Lower lobe of right lung (tissue), 2 donors: ENCODE results near the gene GPN3. TPM values are rescaled to one million over a fixed set of nuclear protein-coding genes. Genes with fewer than 3 reads are reported as not detected.

Source experiments
- ATAC-seq, 2 donors: fragments of 200-7000 bp; cut with Tn5 transposase; one replicate each; pipeline ENCODE4 v1.9.1; 2020 to 2022; ENCODE audit warnings: mild to moderate bottlenecking in 2 of 2, moderate library complexity in 2 of 2
- DNase-seq: peaks from one replicate; pipeline ENCODE4 v3.0.0-alpha.2; 2020
- H3K27ac ChIP-seq: fragments of 200-600 bp; one replicate; pipeline ENCODE4 v1.8.0; 2022
- H3K27me3 ChIP-seq: fragments of 200-600 bp; one replicate; pipeline ENCODE4 v1.8.0; 2022; ENCODE audit warnings: low read depth
- H3K36me3 ChIP-seq: fragments of 200-600 bp; one replicate; pipeline ENCODE4 v1.8.0; 2022; ENCODE audit warnings: mild to moderate bottlenecking
- H3K4me1 ChIP-seq: fragments of 200-600 bp; one replicate; pipeline ENCODE4 v1.8.0; 2022
- H3K4me3 ChIP-seq: fragments of 200-600 bp; one replicate; pipeline ENCODE4 v1.8.0; 2022; ENCODE audit warnings: mild to moderate bottlenecking
- H3K9me3 ChIP-seq: fragments of 200-600 bp; one replicate; pipeline ENCODE4 v1.8.0; 2022
- CTCF ChIP-seq: fragments of 200-600 bp; IDR thresholded peaks from one replicate; pipeline ENCODE4 v1.8.0; 2022; ENCODE audit warnings: antibody characterized with exemption, mild to moderate bottlenecking
- intact Hi-C: fragments of 100-400 bp; cut with DNase I; formaldehyde crosslinking; loops from one replicate; pipeline ENCODE4 v1.11.0; 2022
- long read RNA-seq: library from polyadenylated mRNA; unstranded; transcript quantifications from one replicate; pipeline ENCODE4 v2.0.0, GENCODE V29; 2021
- total RNA-seq: library from RNA; stranded (reverse); fragmentation: NEBNext Ultra II Directional; extraction: Animal tissue kit (Norgen Biotek cat#: 25700); gene quantifications from one replicate; pipeline ENCODE4 v1.2.1, GENCODE V29; 2021
- donor health status: DM: no; HTN: yes; CAD: no; lungs with severe emphysema.

Gene GPN3
- total RNA-seq = 18.9 TPM
- long read RNA-seq, transcript GPN3-201 (8 exons, 1,468 nt) = major isoform, 23 of 26 reads
- long read RNA-seq, partial matches to known transcripts = 1 of 26 reads
- long read RNA-seq, other reads (novel, unspliced or antisense) = 2 of 26 reads

GRCh38 chr12:110468214-110469048 lies at the start of gene GPN3, which contains the start of gene FAM216A:
Gene GPN3 (minus strand): TSS chr12:110468257. CDS start chr12:110468203, 54 bp downstream.
Gene FAM216A (plus strand): TSS chr12:110468845. CDS start chr12:110468876, 31 bp downstream.
- peak within 1 kb of the TSS; percentile 95 for H3K4me3 ChIP-seq
- intact Hi-C loops = no loop called here
- ATAC-seq (peak; percentile 97), DNase-seq (peak; percentile 96)
- no peak for TF ChIP-seq CTCF
- H3K4me1 ChIP-seq = peaks cover 24% of the 10 kb centered on the region
- H3K9me3 ChIP-seq = no peaks in the 10 kb centered on the region
- H3K27me3 ChIP-seq = no peaks in the 10 kb centered on the region
- H3K27ac ChIP-seq = peak within 1 kb of the TSS; percentile 93
- peaks cover 23% of the 10 kb centered on the region for H3K36me3 ChIP-seq

- no peak overlapping the region for H3K4me3 ChIP-seq
- ATAC-seq (no peak), DNase-seq (no peak)
- H3K27ac ChIP-seq = no peak overlapping the region
- intact Hi-C loops = no loop called here
- no peaks in the 10 kb centered on the region for H3K9me3 ChIP-seq
- no peaks in the 10 kb centered on the region for H3K4me1 ChIP-seq
- H3K36me3 ChIP-seq = no peaks in the 10 kb centered on the region
- TF ChIP-seq CTCF = no peak
- no peaks in the 10 kb centered on the region for H3K27me3 ChIP-seq
Measured at GRCh38 chr12:110516995-110517394, 48.9 kb upstream of the GPN3 start.

GRCh38 chr12:110514363-110514762 lies 46.3 kb upstream of the GPN3 start:
- Histone ChIP-seq H3K9me3 (no peaks in the 10 kb centered on the region), H3K36me3 (no peaks in the 10 kb centered on the region), H3K4me1 (no peaks in the 10 kb centered on the region), H3K27me3 (no peaks in the 10 kb centered on the region), H3K27ac (no peak overlapping the region), H3K4me3 (no peak overlapping the region)
- ATAC-seq (no peak), DNase-seq (no peak)
- intact Hi-C loops = loop anchor here (5.0 kb wide), 1 partner anchor 88 kb away; no protein-coding TSS in a partner anchor
- no peak for TF ChIP-seq CTCF

- DNase-seq = no peak
- H3K27ac ChIP-seq = no peak overlapping the region
- no peak for TF ChIP-seq CTCF
- no peak for ATAC-seq
- intact Hi-C loops = loop anchor here (5.0 kb wide), 1 partner anchor 88 kb away; no protein-coding TSS in a partner anchor
- H3K4me3 ChIP-seq = no peak overlapping the region
- H3K4me1 ChIP-seq = no peaks in the 10 kb centered on the region
- H3K9me3 ChIP-seq = no peaks in the 10 kb centered on the region
- H3K36me3 ChIP-seq = no peaks in the 10 kb centered on the region
- no peaks in the 10 kb centered on the region for H3K27me3 ChIP-seq
Measured at GRCh38 chr12:110513842-110514241, 45.8 kb upstream of the GPN3 start.

- H3K27ac ChIP-seq = no peak overlapping the region
- no peaks in the 10 kb centered on the region for H3K9me3 ChIP-seq
- no peak for TF ChIP-seq CTCF
- no peaks in the 10 kb centered on the region for H3K36me3 ChIP-seq
- ATAC-seq (no peak), DNase-seq (no peak)
- intact Hi-C loops = no loop called here
- H3K27me3 ChIP-seq = no peaks in the 10 kb centered on the region
- no peak overlapping the region for H3K4me3 ChIP-seq
- H3K4me1 ChIP-seq = no peaks in the 10 kb centered on the region
Measured at GRCh38 chr12:110508071-110508586, 40.1 kb upstream of the GPN3 start.
